Stimulated activated CD4-positive, alpha-beta T cell treated with anti-CD3 and anti-CD28 coated beads, TNF-alpha, amount 100 ng/mL, for 1 hour (primary cell): ENCODE data around the gene HNF1B.
"Not testable (repeated sequence)": the region's sequence is repeated elsewhere in the genome, so short reads cannot be mapped to it uniquely, and the experiment has no call there.

ENCODE experiments used
- DNase-seq, 3 donors: peaks; one replicate each; pipeline ENCODE4 v3.0.0-alpha.2; 2020; ENCODE audit warnings: low read depth in 3 of 3, low spot score in 1 of 3

Gene HNF1B

DNA sequence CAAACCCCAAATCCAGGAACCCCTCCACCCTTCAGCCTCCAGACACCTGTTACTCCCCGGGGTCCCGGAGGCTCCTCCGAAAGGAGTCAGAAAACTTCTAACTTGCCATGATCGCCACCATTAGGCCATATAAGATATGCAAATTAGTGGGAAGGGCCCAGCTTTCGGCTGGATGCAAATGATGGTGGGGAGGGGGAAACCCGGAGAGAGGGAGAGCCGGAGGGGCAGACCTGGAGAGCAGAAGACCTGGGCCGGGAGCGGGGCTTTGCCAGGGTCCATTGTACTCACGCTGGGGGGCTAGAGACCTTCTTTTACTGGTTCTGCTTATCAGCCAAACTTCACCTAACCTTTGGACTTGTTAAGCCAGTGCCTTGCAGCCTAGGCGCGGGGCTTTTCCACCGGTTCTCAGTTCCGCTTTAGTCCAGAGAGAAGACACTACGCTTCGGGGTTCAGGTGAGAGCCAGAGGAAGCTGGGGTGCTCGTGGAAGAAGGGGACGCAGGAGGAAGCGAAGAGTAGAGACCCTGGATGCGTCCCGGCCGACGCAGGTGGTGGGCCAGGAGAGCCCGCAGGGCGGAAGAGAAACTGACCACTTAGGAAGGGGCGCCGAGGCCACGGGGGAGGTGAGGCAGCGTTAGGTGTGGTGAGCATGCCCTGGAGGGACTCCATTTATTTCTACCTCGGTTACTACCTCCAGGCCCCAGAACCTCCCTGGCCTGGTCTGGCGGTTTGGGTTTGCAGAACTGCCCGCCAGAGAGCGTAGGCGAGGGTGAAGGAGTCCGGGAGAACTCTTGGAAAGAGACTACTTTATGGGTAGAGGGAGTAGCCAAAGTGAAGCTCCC lies at the start of gene HNF1B:
Gene HNF1B (minus strand): TSS at position 99 of the 840 bp plus-strand sequence. CDS start 175 bp downstream, outside the sequence.
- DNase-seq = no peak

DNA sequence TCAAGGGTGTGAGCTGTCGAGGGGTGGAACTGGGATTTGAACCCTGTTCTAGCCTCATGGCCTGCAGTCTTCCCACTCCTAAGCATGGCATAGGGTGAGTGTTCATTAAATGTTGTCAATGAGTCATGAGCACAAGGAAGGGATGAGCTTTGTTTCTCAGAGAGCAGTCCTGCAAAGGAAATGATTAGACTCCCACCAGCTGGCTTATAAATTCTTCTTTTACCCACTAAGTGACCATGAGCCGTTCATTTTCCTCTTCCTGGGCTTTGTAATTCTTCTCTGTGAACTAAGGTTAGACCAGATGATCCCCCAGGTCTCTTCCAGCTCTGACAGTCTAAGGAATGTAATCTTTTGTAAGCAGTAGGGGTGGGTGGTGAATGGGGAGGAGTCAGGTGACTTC lies 47.9 kb upstream of the HNF1B start:
- no peak for DNase-seq

GRCh38 chr17:37791447-37792399 lies 46.9 kb upstream of the HNF1B start:
- DNase-seq = no peak

GRCh38 chr17:37789771-37790541 lies 45.1 kb upstream of the HNF1B start:
- DNase-seq = no peak

DNA sequence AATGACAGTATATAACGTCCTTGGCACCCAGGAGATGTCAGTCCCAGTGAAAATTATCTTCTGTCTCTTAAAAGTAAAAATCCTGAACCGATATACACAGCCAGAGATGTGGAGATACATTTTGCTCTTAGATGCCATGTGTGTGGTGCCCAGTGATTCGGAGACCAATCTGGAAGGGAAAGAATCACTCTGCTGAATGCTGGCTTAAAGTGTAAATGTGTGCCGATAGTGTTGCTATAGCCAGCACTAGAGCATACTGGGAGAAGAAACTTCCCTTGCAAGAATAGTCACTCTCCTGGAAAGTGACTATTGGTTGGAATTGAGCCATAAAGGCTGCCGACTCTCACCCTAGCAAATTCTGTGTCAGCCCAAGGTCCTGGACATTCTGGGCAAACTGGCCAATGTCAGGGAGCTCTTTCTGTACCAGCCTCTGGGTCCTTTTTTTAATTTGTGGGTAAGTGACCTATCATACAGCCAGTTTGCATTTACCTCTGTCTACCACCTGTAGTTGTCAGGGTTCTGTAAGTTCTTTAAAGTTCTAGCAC lies 44.2 kb upstream of the HNF1B start:
- no peak for DNase-seq

DNA sequence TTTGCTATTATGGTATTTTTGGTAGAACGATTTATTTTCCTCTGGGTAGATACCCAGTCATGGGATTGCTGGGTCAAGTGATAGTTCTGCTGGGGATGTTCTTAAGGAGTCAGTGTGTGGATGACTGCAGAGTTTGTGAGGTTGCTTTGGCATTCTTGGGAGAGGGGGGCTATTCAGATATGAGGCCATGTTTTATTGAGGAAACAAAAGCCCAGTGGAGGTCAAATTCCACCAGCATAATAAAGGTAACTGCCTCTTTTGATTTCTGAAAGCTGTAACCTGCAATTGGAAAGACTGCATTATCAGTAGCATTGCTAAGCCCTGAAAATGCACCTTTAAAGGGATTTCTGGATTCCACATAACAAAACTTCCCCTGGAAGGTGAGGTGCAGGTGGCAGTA lies 43.7 kb upstream of the HNF1B start:
- no peak for DNase-seq

- DNase-seq = no peak
Measured at GRCh38 chr17:37787055-37787757, 42.3 kb upstream of the HNF1B start.

- no peak for DNase-seq
Measured at GRCh38 chr17:37786481-37786880, 41.6 kb upstream of the HNF1B start.

DNA sequence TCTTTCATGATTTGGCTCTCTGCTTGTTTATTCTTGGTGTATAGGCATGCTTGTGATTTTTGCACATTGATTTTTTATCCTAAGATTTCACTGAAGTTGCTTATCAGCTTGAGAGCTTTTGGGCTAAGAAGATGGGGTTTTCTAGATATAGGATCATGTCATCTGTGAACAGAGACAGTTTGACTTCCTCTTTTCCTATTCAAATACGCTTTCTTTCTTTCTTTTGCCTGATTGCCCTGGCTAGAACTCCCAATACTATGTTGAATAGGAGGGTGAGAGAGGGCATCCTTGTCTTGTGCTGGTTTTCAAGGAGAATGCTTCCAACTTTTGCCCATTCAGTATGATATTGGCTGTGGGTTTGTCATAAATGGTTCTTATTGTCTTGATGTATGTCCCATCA lies 37.6 kb upstream of the HNF1B start:
- DNase-seq = not testable (repeated sequence)

GRCh38 chr17:37781451-37781850 lies 36.6 kb upstream of the HNF1B start:
- DNase-seq = no peak

GRCh38 chr17:37779554-37779953 lies 34.7 kb upstream of the HNF1B start:
- no peak for DNase-seq

GRCh38 chr17:37774504-37774903 lies 29.6 kb upstream of the HNF1B start:
- DNase-seq = no peak

- DNase-seq = no peak
Measured at GRCh38 chr17:37772982-37773381, 28.1 kb upstream of the HNF1B start.

DNA sequence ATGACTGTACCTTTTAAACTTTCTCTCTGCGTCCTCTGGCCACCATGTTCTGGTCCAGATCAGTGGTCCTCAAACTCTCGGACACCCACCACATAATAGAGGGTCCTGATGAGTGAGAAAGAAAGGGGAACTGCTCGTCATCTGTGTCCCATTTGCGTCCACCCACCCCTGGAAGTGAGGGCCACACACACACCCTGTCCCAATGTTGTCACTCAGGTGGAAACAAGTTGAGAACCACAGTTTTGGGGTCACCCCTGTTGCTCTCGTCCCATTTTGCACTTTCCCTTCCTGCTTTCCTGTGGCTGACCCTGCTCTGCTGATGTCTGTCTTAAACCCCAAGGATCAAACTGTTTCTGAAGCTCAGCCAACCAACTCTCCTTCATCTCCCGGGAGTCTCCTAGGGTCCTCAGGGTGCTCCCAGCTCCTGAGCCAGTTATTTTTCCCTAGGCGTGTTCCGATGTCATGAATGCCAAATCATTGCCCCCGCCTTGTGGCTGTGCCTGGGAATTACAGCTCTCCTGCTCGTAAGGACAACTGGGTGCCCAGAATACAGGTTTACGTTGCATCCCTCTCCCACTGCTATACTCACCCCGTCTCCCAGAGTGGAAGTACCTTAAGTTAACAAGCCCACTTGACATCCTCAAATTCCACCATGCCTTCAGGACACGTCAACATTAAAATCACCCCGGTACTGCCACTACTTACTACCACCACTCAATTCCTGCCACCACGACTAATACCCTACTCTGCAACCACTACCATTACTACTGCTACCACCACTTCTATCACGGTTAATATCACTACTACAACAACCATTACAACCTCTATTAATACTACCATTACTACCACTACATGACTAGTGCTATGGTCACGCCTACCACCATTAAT lies 26.0 kb upstream of the HNF1B start:
- no peak for DNase-seq

DNA sequence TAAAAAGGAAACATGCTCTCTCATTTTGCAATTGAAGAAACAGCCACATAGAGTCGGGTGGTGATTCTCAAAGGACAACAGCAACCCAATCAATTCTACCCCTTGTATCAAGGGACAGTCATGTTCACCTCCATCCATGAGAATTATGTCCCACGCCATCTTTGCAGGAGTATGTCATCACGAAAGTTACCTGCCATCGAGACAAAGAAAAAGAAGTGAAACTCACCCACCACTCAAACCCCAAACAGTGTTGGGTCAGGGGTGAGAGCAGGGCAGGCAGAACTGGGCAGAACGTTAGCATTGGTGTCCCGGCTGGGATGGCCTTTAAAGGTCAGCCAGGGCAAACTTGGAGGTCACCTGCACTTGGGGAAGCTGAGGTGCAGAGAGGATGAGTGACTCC lies 24.2 kb upstream of the HNF1B start:
- no peak for DNase-seq

DNA sequence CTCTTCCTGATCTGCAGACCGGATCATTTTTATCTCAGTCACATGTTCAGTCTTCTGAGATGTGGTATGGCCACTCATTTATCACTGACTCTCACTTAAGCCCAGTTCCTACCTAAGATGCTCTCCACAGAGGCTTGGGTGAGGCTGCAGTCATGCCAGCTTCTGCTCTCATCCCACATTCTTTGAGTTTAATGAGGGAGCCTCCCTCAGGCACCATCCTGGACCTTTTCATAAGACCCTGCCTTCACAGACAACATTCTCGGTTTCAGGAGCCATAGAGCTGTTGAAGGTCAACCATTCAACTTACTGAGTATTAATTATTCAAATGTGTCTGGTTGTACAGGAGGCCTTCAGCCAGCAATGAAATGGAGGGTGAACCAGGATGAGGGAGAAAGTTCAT lies 23.6 kb upstream of the HNF1B start:
- no peak for DNase-seq

DNA sequence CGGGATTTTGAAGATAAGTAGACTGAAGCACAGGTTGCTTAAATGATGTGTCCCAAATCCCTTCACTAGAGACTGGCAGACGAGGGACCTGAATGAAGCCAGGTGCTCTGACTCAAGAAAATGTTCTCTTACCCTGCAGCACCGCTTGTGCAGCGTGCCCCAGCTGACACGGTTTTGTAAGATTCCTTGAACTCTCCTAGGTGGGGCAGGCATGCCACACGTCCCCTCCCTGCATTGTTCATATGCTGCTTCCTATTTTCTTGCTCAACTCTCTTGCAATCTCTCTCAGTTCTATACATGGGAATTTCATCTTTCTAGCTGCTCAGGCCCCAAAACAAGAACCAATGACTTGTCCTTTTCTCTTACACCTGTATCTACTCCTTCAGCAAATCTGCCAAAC lies 22.1 kb upstream of the HNF1B start:
- DNase-seq = no peak

DNA sequence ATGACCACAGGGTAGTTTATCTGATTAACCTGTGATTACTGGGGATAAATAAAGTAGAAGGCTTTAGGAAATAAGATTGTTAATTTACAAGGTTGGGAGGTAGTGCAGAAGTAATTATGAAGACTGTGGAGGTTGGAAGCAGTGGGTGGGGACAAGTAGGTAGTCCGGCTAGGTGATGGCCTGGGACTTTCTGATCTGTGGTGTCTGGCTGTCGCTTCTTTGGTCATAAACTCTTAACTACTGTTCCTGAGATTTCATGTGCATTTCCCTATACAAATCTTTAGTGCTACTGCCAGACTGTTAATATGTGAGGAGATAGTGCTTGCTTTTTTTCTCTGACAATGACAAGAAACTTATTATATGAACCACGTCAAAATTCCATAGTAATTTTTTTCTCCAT lies 19.5 kb upstream of the HNF1B start:
- DNase-seq = no peak

- no peak for DNase-seq
Measured at GRCh38 chr17:37762666-37763065, 17.8 kb upstream of the HNF1B start.
